Heart right ventricle (tissue), 16 donors: Measurements from ENCODE around the gene SETD3. TPM values are rescaled to one million over a fixed set of nuclear protein-coding genes. Genes with fewer than 3 reads are reported as not detected.

Source experiments
- ATAC-seq, 8 donors: fragments of 200-7000 bp; cut with Tn5 transposase; one replicate each; pipeline ENCODE4 v1.9.1; 2020; ENCODE audit warnings: mild to moderate bottlenecking in 8 of 8, moderate library complexity in 8 of 8, moderate number of reproducible peaks in 1 of 8
- DNase-seq, 2 donors: peaks; one replicate each; pipeline ENCODE4 v3.0.0-alpha.2; 2020
- H3K27ac ChIP-seq, 10 donors: fragments of 200-600 bp; sonication (generic) in 2 of 10; one replicate each; pipeline versions ENCODE4 v1.5.0 to v1.8.0; 2020 to 2022; ENCODE audit warnings: mild to moderate bottlenecking in 3 of 10
- H3K27me3 ChIP-seq, 7 donors: fragments of 200-600 bp; one replicate each; pipeline ENCODE4 v1.8.0; 2021 to 2022; ENCODE audit warnings: mild to moderate bottlenecking in 2 of 7
- H3K36me3 ChIP-seq, 9 donors: fragments of 200-600 bp; sonication (generic) in 1 of 9; one replicate each; pipeline versions ENCODE4 v1.5.0 to v1.8.0; 2020 to 2022; ENCODE audit warnings: mild to moderate bottlenecking in 2 of 9
- H3K4me1 ChIP-seq, 9 donors: fragments of 200-600 bp; sonication (generic) in 1 of 9; one replicate each; pipeline versions ENCODE4 v1.5.0 to v1.8.0; 2020 to 2022; ENCODE audit warnings: mild to moderate bottlenecking in 4 of 9
- H3K4me3 ChIP-seq, 10 donors: fragments of 200-600 bp; sonication (generic) in 2 of 10; one replicate each; pipeline versions ENCODE4 v1.5.0 to v1.8.0; 2020 to 2022; ENCODE audit warnings: mild to moderate bottlenecking in 7 of 10, moderate library complexity in 2 of 10
- H3K9me3 ChIP-seq, 11 donors: fragments of 200-600 bp in 10 of 11; sonication (generic) in 2 of 11; one replicate each; pipeline versions ENCODE4 v1.5.0 to v1.8.0; 2013 to 2022; ENCODE audit warnings: mild to moderate bottlenecking in 2 of 11, control low read depth in 1 of 11, moderate library complexity in 1 of 11
- WGBS, 2 donors: extraction: QIAGEN DNeasy Blood & Tissue Kit; methylation state at CpG; one replicate each; pipeline ENCODE4 v1.1.7; 2013; ENCODE audit warnings: inconsistent platforms in 1 of 2; 5-methylcytosine and 5-hydroxymethylcytosine counted together
- intact Hi-C, 10 donors: fragments of 100-400 bp; cut with DNase I; formaldehyde crosslinking; loops; one replicate each; pipeline versions ENCODE4 v1.11.1 to v1.14.2; 2022
- polyA plus RNA-seq, 2 donors: library from polyadenylated mRNA; stranded (reverse); fragments of 200-250 nt; gene quantifications; one replicate each; pipeline ENCODE4 v1.2.3, GENCODE V29; 2013
- total RNA-seq, 10 donors: library from RNA; stranded (reverse); fragmentation: NEBNext Ultra II Directional in 3 of 10; extraction: Animal tissue kit (Norgen Biotek cat#: 25700) in 3 of 10; gene quantifications; one replicate each; pipeline versions ENCODE4 v1.2.1 to v1.2.4, GENCODE V29; 2021 to 2023
- TF ChIP-seq, protein P1 (sequence below), 9 donors: fragments of 200-600 bp; sonication (generic) in 2 of 9; IDR thresholded peaks; one replicate each; pipeline versions ENCODE4 v1.5.0 to v1.8.0; 2021 to 2022; ENCODE audit warnings: antibody characterized with exemption in 9 of 9, mild to moderate bottlenecking in 5 of 9, moderate library complexity in 1 of 9
- donor health status: Arrhythmogenic right ventricular cardiomyopathy.
- donor health status: ischemic (EF 13 %, LVEDD 7.1; RV severe dilation, severe dysfunction).
- donor health status: healthy with polysubstance abuse.
- donor health status: DM: no; HTN: yes; CAD: no.
- donor health status: DM: no; HTN: no; CAD: no.
- donor health status: ischemic (EF 25% LVEDD 6.9; RV normal size, moderate dysfunction).
- donor health status: ischemic (EF 25% LVEDD 5.7; RV mildly dilated, moderate dysfunction).
- donor health status: healthy.
- donor health status: DM: yes; HTN: yes; CAD: no.
- donor health status: Ischemic cardiomyopathy.
- donor health status: ischemic (EF 35%, LVEDD 5.7; RV mildly dilated, moderate dysfunction).
- donor health status: nonischemic (EF 11% LVEDD 7.7; RV severe dilation, severe dysfunction).
- donor health status: DM: yes; HTN: yes; CAD: no.
- donor health status: PGD.
- donor health status: ischemic (EF 29% LVEDD 5.4; RV normal size, mild dysfunction).
- donor health status: nonischemic (EF 23%, LVEDD 6.1; RV moderate dilation, normal function).

The SETD3 gene
- total and polyA plus RNA-seq, 12 donors, result 35.0 to 129 (median 106) TPM

DNA sequence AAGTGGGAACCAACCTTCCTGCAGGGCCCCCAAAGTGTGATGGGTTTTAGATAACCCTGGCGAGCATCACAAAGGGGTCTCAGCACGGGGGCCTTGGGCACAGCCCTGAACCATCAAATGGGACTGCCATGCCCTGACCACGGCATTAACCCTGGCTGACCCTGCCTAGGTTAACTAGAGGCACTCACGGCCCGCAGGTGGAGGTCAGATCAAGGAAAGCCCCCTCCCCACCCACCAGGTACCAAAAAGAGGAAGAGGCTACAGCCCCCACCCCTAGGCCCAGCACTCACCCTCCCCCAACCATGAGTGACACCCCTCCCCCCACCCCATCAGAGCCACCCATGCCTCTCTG, 43.0 kb upstream of the SETD3 start:
- no peak for ATAC-seq
- WGBS, 2 donors, result 74 to 75% methylated on average over 5 of the region's 5 CpGs
- Histone ChIP-seq H3K27me3 (no peaks in the 10 kb centered on the region), H3K4me3 (no peak overlapping the region), H3K27ac (peak overlapping the region in 8 of 10 donors; percentile 3 to 79 (median 60)), H3K36me3 (peaks cover 0 to 12% (median 0%) of the 10 kb centered on the region in 9 donors), H3K9me3 (no peaks in the 10 kb centered on the region), H3K4me1 (peaks cover 8 to 60% (median 48%) of the 10 kb centered on the region in 9 donors)
- no peak for DNase-seq
- TF ChIP-seq, protein P1, sequence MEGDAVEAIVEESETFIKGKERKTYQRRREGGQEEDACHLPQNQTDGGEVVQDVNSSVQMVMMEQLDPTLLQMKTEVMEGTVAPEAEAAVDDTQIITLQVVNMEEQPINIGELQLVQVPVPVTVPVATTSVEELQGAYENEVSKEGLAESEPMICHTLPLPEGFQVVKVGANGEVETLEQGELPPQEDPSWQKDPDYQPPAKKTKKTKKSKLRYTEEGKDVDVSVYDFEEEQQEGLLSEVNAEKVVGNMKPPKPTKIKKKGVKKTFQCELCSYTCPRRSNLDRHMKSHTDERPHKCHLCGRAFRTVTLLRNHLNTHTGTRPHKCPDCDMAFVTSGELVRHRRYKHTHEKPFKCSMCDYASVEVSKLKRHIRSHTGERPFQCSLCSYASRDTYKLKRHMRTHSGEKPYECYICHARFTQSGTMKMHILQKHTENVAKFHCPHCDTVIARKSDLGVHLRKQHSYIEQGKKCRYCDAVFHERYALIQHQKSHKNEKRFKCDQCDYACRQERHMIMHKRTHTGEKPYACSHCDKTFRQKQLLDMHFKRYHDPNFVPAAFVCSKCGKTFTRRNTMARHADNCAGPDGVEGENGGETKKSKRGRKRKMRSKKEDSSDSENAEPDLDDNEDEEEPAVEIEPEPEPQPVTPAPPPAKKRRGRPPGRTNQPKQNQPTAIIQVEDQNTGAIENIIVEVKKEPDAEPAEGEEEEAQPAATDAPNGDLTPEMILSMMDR (IDR thresholded peaks at IDR 0.05), result no peak
- intact Hi-C loops, result loop anchor here in 1 of 10 donors (10.0 kb wide), 1 partner anchor 361 kb away; no protein-coding TSS in a partner anchor

DNA sequence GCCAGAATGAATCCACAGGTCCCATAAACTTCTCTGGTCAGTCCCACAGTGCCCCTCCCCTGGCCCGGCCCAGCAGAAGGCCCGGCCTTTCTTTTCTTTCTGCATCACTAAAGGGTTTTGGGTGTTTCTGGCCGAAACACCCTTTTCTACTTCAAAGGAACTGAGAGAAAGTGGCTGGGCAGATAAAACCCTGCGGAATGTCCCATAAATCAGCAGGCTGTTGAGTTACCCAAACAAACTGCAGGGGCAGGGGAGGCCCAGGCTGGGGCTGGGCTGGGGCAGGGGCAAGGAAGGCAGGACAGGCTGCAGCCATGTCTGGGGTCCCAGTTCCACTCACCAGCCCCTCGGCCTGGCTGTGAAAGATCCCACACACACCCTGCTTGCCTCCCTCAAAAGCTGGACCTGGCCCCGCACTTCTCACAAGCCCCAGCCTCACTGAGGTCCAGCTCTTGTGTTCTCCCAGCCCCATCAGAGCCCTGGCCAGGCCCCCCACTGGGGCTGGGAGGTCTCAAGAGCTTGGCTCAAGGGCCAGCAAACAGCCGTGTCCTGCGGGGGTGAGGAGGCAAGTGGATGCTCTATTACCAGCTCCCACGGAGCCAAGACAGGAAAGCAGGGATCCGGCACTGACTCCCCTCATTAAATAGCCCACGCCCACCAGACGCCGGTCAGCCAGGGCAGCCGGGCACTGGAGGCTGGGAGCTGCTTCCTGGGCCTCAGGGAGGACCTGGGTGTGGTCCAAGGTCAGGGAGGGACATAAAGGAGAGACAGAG, 42.5 kb upstream of the SETD3 start:
- intact Hi-C loops, result loop anchor here in 1 of 10 donors (10.0 kb wide), 1 partner anchor 362 kb away; no protein-coding TSS in a partner anchor
- no peak for DNase-seq
- Histone ChIP-seq H3K4me1 (peaks cover 8 to 66% (median 53%) of the 10 kb centered on the region in 9 donors), H3K9me3 (no peaks in the 10 kb centered on the region), H3K36me3 (peaks cover 0 to 12% (median 0%) of the 10 kb centered on the region in 9 donors), H3K27ac (peak overlapping the region in 9 of 10 donors; percentile 3 to 79 (median 58)), H3K27me3 (no peaks in the 10 kb centered on the region), H3K4me3 (no peak overlapping the region)
- 67 to 70% methylated on average over 14 of the region's 14 CpGs for WGBS, 2 donors
- peak in 3 of 8 donors; percentile 1 to 9 (median 2) for ATAC-seq
- TF ChIP-seq, protein P1 (IDR thresholded peaks at IDR 0.05), result no peak

DNA sequence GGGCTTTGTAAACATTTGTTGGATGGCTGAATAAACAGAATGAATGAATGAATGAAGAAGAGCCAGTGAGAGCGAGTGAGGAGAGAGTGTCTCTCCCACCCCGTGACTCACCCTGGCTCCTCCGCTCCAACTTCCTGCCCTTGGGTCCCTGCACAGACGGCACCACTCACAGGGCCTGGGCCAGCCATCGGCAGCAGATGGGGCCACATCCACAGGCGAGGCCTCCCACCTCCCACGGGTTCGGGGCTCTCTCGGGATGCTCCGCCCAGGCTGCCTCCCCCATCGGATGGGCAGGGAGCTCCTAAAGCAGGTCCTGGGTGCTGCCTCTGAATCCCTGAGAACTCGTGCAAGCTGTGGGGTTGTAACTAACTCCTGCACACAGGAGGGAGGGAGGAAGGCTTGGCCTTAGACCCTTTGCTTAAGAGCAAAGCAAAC, 41.8 kb upstream of the SETD3 start:
- 47 to 49% methylated on average over 12 of the region's 12 CpGs for WGBS, 2 donors
- no peaks in the 10 kb centered on the region for H3K27me3 ChIP-seq
- intact Hi-C loops, result loop anchor here in 1 of 10 donors (10.0 kb wide), 1 partner anchor 362 kb away; no protein-coding TSS in a partner anchor
- H3K27ac ChIP-seq, result peak overlapping the region in 8 of 10 donors; percentile 3 to 74 (median 54)
- peak in 5 of 8 donors; percentile 24 to 46 (median 43) for ATAC-seq
- TF ChIP-seq, protein P1 (IDR thresholded peaks at IDR 0.05), result peak in 1 of 9 donors; percentile 11
- peaks cover 8 to 71% (median 53%) of the 10 kb centered on the region in 9 donors for H3K4me1 ChIP-seq
- H3K9me3 ChIP-seq, result no peaks in the 10 kb centered on the region
- H3K36me3 ChIP-seq, result peaks cover 0 to 12% (median 0%) of the 10 kb centered on the region in 9 donors
- no peak for DNase-seq
- no peak overlapping the region for H3K4me3 ChIP-seq

DNA sequence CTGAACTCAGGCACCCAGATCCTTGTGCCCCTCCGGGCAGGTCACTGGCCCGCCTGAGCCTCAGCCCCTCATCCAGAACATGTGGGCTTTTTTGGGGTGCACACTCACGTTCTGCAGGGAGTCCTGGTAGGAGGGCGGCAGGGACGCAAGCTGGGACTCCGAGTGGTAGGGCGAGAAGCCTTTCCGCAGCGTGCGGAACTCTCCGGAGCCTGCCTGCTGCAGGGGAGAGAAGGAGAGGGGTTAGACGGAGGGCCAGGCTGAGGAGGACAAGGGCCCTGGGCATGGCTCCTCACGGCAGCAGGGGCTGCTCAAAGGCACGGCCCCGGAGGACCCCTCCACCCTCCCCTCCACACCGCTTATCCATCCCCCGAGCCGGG, 41.4 kb upstream of the SETD3 start:
- DNase-seq, result no peak
- H3K4me1 ChIP-seq, result peaks cover 8 to 68% (median 52%) of the 10 kb centered on the region in 9 donors

More for the DNA sequence above, 41.4 kb upstream of the SETD3 start:
- intact Hi-C loops, result loop anchor here in 1 of 10 donors (10.0 kb wide), 1 partner anchor 363 kb away; no protein-coding TSS in a partner anchor
- Histone ChIP-seq H3K4me3 (no peak overlapping the region), H3K36me3 (peaks cover 0 to 12% (median 0%) of the 10 kb centered on the region in 9 donors), H3K27me3 (no peaks in the 10 kb centered on the region), H3K27ac (no peak overlapping the region), H3K9me3 (no peaks in the 10 kb centered on the region)
- WGBS, 2 donors, result 82 to 86% methylated on average over 18 of the region's 18 CpGs
- ATAC-seq, result no peak
- TF ChIP-seq, protein P1 (IDR thresholded peaks at IDR 0.05), result no peak
